ENCODE measurements around the gene APEX1.
A peak's percentile ranks its signal among the peaks of the same experiment; 100 is the strongest.
"Not testable (repeated sequence)": the region's sequence is repeated elsewhere in the genome, so short reads cannot be mapped to it uniquely, and the experiment has no call there.

APEX1 gene

DNA sequence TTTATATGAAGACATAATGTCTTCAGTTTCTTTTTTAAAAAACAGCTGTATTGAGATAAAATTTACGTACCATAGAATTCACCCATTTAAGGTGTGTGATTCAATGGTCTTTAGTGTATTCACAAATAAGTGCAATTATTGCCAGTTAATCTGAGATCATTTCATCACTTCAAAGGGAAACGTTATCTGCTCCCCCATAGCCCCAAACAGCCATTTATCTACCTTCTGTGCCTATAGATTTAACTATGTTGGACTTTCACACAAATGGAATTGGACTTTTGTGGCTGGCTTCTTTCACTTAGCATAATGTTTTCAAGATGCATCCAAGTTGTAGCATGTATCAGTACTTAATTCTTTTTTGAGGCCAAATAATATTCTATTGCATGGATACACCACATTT lies 23.9 kb downstream of the APEX1 start:
- DNase-seq, result no peak

DNA sequence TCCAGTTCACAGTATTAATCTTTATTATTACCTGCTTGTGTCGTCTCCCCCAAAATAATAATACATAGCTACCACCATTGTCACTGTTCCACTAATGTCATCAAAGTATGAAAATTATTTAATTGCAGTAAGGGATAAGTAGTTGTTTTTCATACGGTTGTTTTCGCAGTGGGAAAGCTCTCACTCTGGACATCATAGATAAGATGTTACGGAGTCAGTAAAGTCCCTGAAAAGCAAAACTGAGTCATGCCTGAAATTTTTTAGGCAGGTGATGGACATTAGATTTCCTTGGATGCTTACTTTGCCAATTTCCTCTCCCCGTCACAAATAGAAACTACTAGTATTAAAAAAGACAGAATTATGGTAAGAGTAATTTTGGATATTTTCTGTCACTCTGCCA lies 27.4 kb downstream of the APEX1 start:
- no peak for DNase-seq

DNA sequence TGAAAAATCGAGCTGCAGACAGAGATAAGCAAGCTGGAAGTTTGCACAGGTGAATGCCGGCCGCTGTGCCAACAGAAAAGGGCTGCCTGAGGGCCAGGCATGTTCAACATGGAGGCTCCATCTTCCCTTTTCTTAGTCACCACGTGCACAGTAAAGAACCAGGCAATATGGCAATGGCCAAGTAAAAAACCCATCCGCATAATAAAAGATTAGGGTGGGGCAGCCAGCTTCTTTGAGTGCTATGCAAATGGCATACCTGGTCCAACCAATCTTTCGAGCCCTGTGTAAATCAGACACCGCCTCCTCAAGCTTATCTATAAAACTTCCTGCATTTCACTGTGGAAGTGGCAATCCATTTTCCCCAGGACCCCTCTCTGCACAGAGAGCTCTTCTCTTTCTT lies 30.9 kb downstream of the APEX1 start:
- DNase-seq, result no peak

DNA sequence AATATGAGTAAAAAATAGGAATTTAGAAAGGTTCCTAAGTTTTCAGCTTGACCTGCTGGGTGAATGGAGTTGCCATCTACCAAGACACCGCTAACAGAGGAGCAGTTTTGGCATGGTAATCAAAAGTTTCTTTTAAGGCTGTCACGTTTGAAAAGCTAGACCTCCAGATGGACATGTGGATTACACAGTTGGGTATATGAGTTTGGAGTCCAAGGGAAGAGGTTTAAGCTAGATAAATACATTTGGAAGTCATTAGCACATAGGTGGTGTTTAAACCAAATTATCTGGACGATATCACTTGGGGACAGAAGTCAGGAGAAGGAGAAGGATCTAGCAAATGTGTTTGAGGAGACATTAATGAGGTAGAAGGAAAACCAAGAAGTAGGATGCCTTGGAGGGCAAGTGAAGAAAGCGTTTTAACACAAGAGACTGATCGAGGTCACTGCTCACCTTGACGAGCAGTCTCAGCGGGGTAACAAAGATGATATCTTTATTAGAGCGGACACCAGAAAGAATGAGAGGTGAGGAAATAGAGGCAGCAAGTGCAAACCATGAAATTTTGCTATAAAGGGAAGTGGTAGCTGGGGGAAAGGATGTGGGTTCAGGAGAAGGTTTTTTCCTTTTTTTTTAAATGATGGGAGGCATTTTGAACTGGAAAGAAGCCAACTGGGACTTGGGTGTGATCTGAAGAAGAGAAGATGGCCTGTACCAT lies 31.8 kb downstream of the APEX1 start:
- no peak for DNase-seq

DNA sequence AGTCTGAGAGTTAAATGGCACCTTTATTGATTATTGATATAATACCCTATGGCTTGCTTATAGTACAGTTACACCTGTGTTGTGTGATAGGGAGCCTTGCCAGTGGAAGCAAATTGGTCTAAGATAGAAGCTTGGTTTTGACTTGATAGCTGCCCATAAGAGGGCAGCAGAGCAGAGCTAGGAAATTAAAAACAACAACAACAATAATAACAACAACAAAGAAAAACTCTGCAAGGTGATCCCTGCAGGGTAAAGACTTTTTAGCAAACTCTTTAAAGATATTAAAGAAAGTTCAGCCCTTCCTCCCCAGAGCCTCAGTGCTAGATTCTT lies 32.3 kb downstream of the APEX1 start:
- no peak for DNase-seq

DNA sequence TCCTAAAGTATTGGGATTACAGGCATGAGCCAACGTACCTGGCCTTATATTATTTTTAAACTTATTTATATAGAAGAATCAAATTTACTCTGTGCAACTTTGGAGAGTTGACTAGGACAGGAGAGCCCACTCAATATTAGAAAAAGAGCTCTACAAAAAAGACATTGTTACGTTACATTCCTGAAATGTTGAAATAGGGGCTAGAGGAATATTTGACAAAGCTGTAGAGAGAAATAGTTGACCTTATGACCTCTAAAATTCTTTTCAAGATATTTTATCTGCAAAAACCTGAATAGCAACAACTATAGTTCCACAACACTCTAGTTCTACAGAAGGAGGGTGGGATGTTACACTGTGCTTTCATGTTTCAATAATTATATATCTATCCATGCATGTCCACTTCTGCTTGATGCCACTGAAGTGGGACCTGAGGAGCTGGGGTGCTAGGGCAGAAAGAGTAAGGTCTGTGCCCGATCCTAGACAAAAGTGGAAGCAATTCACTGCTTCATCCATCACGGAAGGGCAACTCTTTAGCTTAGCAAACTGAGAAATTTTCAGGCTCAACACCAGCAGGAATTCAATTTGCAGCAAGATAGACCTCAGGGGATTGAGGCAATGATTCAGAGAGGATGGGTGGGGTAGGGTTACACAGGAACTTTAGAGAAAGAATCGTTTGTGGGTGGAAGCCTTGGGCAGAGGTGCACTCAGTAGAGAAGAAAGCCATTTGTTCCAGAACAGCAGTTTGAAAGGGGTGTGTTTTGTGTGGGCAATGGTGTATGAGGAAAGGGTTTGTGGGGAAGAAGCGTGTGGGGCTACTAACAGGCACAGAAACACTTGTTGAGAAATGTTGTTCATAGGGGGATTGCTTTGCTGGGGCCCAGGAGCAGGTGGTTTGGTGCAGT lies 34.3 kb downstream of the APEX1 start:
- no peak for DNase-seq

DNA sequence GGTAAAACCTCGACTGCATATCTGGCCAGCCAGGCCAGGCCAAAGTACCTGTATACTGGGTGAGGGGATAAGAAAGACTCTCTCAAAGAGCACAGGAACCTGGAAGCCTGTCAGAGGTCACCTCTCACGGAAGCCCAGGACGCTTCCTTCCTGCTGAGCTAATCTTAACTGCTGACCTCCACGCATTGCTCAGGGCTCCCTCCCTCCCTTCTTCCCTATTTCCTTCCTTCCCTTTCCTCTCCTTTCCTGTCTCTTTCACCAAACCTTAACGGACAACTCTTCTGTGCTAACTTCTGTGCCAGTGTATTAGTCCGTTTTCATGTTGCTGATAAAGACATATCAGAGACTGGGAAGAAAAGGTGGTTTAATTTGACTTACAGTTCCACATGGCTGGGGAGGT lies 35.5 kb downstream of the APEX1 start:
- DNase-seq, result no peak

DNA sequence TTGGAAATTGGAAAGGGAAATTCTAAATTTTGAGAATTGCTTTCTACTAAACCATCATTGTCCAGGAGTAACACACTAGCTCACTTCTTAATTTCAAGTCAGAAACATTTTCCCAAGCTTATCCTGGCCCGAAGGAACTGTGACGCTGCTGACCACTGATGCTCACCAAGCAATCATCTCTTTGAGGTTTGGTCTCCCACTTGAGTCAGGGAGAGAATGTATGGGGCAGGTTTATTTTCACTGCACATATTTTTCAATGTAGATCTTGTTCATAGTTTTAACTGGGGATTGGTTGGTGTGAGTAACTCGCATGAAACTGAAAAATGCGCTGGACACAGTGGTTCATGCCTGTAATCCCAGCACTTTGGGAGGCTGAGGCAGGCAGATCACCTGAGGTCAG lies 37.5 kb downstream of the APEX1 start:
- no peak for DNase-seq

DNA sequence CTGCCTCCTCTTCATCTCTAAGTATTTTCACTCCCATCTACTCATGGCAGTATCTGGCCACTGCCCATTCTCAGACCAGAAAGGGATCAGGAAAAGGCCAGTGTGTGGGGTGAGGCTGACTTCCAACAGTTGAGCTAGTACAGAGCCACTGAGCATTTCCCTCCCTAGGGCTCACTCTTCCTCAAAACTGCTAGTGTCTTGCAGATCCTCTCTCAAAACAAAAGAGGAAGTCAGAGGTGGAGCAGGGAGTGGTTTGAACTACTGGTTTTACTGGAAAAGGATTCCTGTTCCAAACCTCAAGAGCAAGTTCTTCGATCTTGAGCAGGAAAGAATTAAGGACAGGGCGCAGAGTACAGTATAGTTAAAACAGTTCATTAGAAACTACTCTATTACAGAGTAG lies 38.6 kb downstream of the APEX1 start:
- DNase-seq, result no peak

DNA sequence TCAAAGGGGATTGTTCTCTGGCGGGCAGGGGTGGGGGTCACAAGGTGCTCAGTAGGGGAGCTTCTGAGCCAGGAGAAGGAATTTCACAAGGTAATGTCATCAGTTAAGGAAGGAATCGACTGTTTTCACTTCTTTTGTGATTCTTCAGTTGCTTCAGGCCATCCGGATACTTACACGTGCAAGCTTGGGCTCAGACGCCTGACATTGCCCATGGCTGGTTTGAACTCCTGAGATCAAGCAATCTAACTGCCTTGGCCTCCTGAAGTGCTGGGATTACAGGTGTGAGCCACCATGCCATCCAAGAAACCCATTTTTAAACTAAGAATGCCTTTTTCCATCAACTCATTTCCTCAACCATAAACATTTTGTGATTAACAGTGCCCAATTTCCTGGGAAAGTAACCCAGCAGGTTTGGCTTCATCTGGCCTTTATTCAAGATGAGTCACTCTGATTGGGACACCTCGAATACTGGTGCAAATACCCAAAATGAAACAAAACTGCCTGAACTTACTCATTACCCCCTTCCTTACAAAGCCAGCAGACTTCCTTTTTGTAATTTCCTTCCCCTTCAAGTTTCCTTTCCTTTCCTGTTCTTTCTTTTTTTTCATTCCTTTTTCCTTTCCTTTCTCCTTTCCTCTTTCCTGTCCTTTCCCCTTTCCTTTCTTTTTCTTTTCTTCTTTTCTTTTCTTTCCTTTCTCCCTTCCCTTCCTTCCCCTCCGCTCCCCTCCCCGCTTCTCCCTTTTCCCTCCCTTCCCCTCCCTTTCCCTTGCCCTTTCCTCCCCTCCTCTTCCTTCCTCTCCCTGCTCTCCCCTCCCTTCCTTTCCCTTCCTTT lies 40.1 kb downstream of the APEX1 start:
- DNase-seq, result no peak

DNA sequence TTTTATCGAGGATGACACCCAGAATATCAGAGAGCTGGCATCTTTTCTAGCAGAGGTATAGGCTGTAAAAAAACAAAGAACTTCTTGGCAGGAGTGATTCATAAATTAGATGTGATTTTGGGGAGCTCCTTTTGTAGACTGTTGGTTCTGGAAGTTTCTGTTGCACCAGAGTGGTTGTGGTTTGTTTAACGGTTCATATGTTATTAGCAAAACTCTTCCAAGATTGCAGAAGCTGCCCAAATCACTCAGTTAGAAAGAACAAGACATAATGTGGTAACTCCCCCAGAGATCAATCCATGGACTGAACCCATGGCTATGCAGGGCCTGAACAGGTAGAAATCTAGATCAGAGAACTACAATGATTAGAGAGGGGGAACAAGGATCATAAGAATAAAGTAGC lies 43.6 kb downstream of the APEX1 start:
- DNase-seq, result no peak

DNA sequence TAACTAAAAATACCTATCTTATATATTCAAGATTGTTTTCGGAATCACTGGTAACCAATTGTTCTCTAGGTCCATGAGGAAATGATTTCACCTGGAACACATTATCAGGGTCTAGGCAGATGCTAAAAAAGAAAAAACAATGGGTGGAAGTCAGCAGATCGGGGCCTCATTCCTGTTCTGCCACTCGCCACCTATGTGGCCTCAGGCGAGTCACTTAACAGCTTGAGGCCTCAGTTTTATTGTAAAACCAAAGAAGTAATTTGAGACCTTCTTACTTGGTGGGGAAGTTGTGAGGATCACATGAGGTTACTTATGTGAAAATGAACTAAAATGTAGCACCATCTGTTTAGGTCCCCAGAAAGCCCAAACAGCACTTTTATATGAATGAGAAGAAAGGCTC lies 44.1 kb downstream of the APEX1 start:
- no peak for DNase-seq

DNA sequence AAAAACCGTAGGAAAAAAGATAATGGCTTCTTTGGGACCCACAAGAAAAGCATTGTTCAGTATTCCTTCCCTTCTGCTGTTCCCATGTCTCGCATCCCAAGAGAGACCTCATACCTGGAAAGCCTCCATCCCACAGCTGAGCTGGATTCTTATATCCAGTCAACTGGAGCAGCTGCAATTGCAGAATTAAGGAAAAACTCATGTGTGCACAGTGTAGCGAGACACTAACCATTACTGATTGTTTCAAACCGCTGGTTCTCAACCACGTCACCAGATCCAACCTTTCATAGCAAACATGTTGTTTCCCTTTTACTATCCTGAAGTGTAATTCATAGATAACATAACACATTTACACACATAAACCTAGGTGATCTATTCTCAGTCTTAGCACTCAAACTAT lies 44.9 kb downstream of the APEX1 start:
- no peak for DNase-seq

DNA sequence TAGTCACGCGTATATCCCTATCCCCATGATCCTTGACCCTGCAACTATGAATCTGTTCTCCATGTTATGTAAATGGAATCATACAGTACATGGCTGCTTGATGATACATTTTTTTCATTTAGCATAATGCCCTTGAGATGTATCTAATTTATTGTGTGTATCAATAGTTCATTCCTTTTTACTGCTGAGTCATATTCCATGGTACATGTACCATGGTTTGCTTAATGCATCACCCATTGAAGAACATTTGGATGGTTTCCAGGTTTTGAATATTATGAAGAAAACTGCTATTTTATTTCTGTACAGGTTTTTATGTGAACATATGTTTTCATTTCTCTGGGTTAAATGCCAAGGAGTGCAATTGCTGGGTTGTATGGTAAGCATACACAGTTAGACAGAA lies 46.3 kb downstream of the APEX1 start:
- DNase-seq, result peak; percentile 10

DNA sequence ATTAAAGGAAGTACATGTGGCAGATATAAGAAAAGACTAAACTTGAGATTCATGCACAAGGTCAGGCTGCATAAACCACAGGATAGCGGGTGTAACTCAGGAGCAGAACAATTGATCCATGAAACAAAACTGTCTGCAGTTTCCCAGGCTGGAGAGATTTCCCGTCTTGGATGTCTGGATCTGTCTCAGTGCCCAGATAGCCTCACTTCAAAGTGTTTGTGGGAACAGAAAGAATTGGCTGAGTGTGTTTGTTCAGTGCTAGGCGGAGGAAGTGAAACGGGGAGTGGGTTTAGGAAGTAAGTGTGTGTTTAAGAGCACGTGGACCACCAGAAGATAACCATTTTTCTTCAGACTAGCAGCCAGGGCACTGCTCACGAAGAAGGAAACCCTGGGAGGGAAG lies 48.9 kb downstream of the APEX1 start:
- DNase-seq, result no peak

DNA sequence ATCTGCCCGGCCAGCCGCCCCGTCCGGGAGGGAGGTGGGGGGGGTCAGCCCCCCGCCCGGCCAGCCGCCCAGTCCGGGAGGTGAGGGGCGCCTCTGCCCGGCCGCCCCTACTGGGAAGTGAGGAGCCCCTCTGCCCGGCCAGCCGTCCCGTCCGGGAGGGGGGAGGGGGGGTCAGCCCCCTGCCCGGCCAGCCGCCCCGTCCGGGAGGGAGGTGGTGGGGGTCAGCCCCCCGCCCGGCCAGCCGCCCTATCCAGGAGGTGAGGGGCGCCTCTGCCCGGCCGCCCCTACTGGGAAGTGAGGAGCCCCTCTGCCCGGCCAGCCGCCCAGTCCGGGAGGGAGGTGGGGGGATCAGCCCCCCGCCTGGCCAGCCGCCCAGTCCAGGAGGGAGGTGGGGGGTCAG lies 51.2 kb downstream of the APEX1 start:
- not testable (repeated sequence) for DNase-seq

DNA sequence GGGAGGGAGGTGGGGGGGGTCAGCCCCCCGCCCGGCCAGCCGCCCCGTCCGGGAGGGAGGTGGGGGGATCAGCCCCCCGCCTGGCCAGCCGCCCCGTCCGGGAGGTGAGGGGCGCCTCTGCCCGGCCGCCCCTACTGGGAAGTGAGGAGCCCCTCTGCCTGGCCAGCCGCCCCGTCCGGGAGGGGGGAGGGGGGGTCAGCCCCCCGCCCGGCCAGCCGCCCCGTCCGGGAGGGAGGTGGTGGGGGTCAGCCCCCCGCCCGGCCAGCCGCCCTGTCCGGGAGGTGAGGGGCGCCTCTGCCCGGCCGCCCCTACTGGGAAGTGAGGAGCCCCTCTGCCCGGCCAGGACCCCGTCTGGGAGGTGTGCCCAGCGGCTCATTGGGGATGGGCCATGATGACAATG lies 51.7 kb downstream of the APEX1 start:
- DNase-seq, result not testable (repeated sequence)

Measured in NCI-H446 treated with DMSO at 0.1 percent for 48 hours (cell line).